ENCODE results near the gene VSTM5. TPM values are rescaled to one million over a fixed set of nuclear protein-coding genes. Genes with fewer than 3 reads are reported as not detected.

Gene VSTM5
- total RNA-seq, 1 donor from 2014 or later = not detected

DNA sequence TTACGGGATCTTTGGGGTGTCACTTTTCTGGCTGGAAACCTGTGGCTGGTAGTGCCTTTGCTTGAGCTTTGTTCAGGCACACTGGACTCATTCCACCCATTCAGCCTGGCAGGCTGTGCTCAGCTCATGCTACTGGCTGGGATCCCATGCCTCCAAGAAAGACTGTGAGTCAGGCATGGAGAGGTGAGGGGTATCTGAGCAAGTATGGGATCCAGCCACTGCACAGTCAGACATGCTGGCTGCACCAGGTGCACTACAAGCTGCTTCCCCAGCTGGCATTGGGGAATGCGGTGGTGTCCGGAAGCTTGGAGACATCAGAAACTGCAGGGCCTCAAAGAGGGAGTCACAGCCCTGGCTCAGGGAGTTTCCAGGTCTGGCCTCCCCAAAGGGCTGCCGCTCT is 78.3 kb downstream of the VSTM5 start:
- H3K27me3 ChIP-seq = no peaks in the 10 kb centered on the region
- no peaks in the 10 kb centered on the region for H3K4me1 ChIP-seq
- H3K36me3 ChIP-seq = no peaks in the 10 kb centered on the region
- H3K4me3 ChIP-seq = no peak overlapping the region
- H3K27ac ChIP-seq = no peak overlapping the region
- no peaks in the 10 kb centered on the region for H3K9me3 ChIP-seq
- TF ChIP-seq POLR2A (IDR thresholded peaks at IDR 0.05) = no peak
- TF ChIP-seq POLR2AphosphoS5 (IDR thresholded peaks at IDR 0.05; ENCODE audit: insufficient read depth in 1 of 2, low read depth in 1 of 2) = no peak
- DNase-seq (ENCODE audit: extremely low spot score in 2 of 2) = no peak
- intact Hi-C loops (cut with DNase I) = no loop called here

DNA sequence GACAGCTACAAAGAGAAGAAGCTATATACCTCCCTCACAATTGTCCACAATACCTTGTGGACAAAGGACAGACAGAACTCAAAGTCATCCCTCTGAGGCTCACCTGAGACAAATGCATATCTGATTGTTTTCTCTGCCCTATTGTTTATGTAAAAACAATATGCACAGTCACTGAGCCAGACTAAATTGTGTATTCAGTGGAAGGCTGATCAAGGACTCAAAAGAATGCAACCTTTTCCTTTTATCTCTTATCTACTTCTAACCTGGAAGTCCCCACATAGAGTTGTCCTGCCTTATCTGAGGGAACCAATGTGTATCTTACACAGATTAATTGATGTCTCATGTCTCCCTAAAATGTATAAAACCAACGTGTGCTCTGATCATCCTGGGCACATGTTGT is 80.3 kb downstream of the VSTM5 start:
- no peak overlapping the region for H3K4me3 ChIP-seq
- TF ChIP-seq, protein P1, sequence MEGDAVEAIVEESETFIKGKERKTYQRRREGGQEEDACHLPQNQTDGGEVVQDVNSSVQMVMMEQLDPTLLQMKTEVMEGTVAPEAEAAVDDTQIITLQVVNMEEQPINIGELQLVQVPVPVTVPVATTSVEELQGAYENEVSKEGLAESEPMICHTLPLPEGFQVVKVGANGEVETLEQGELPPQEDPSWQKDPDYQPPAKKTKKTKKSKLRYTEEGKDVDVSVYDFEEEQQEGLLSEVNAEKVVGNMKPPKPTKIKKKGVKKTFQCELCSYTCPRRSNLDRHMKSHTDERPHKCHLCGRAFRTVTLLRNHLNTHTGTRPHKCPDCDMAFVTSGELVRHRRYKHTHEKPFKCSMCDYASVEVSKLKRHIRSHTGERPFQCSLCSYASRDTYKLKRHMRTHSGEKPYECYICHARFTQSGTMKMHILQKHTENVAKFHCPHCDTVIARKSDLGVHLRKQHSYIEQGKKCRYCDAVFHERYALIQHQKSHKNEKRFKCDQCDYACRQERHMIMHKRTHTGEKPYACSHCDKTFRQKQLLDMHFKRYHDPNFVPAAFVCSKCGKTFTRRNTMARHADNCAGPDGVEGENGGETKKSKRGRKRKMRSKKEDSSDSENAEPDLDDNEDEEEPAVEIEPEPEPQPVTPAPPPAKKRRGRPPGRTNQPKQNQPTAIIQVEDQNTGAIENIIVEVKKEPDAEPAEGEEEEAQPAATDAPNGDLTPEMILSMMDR (IDR thresholded peaks at IDR 0.05) = no peak
- no peak for TF ChIP-seq POLR2AphosphoS5 (IDR thresholded peaks at IDR 0.05; ENCODE audit: insufficient read depth in 1 of 2, low read depth in 1 of 2)
- no peak for TF ChIP-seq POLR2A (IDR thresholded peaks at IDR 0.05)
- DNase-seq (ENCODE audit: extremely low spot score in 2 of 2) = no peak
- intact Hi-C loops (cut with DNase I) = no loop called here
- H3K27ac ChIP-seq = no peak overlapping the region
- no peaks in the 10 kb centered on the region for H3K9me3 ChIP-seq
- H3K27me3 ChIP-seq = no peaks in the 10 kb centered on the region
- no peaks in the 10 kb centered on the region for H3K36me3 ChIP-seq
- no peaks in the 10 kb centered on the region for H3K4me1 ChIP-seq

Small RNA genes lying within 50 kb of the gene (small RNA-seq; reads per million reads assigned to genes)
- not detected for gene RF00019

Other genes starting within 250 kb of the VSTM5 start
- gene CEP295, start 188.9 kb downstream of the VSTM5 start, total RNA-seq = 12.8 TPM
- 148 TPM for gene TAF1D, start 109.1 kb downstream of the VSTM5 start, total RNA-seq
- gene C11orf54, start 108.9 kb downstream of the VSTM5 start, total RNA-seq = 19.4 TPM
- 29.0 TPM for gene MED17, start 66.3 kb downstream of the VSTM5 start, total RNA-seq
- 1.7 TPM for gene HEPHL1, start 170.7 kb upstream of the VSTM5 start, total RNA-seq

Data from vagina (tissue), 2 donors.